WI38 (cell line): ENCODE measurements around the gene SLC24A3.

ENCODE experiments used
- H3K4me3 ChIP-seq: 2 replicates; pipeline ENCODE4 v1.5.1; 2011; ENCODE audit warnings: low read depth, mild to moderate bottlenecking, control low read depth, low read length
- TF ChIP-seq, protein P1 (sequence below): IDR thresholded peaks from 2 replicates; pipeline ENCODE4 v1.5.1; 2012; ENCODE audit warnings: low read depth, mild to moderate bottlenecking, control low read depth, low read length

SLC24A3 gene

GRCh38 chr20:19552221-19553180 is 340.1 kb downstream of the SLC24A3 start:
- no peak overlapping the region for H3K4me3 ChIP-seq
- TF ChIP-seq, protein P1, sequence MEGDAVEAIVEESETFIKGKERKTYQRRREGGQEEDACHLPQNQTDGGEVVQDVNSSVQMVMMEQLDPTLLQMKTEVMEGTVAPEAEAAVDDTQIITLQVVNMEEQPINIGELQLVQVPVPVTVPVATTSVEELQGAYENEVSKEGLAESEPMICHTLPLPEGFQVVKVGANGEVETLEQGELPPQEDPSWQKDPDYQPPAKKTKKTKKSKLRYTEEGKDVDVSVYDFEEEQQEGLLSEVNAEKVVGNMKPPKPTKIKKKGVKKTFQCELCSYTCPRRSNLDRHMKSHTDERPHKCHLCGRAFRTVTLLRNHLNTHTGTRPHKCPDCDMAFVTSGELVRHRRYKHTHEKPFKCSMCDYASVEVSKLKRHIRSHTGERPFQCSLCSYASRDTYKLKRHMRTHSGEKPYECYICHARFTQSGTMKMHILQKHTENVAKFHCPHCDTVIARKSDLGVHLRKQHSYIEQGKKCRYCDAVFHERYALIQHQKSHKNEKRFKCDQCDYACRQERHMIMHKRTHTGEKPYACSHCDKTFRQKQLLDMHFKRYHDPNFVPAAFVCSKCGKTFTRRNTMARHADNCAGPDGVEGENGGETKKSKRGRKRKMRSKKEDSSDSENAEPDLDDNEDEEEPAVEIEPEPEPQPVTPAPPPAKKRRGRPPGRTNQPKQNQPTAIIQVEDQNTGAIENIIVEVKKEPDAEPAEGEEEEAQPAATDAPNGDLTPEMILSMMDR: no peak

DNA sequence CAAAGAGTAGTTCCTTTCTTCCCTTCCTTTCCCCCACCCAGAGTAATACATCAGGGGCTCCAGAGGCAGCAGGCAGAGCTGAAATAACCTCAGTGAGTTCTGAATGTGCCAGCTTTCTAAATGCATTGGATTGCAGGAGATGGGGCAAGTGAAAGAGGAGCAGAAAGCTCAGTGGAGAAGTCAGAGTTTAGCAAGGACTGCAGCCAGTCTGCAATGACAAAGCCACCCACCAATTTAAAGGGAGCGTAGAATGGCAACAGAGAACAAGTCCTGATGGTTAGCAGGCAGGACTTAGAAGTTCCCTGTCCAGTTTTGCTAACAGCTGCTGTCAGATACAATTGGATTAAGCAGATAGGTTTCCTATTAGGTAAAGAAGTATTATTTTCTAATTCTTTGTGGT is 342.2 kb downstream of the SLC24A3 start:
- TF ChIP-seq, protein P1: no peak

GRCh38 chr20:19555726-19556125 is 343.3 kb downstream of the SLC24A3 start:
- H3K4me3 ChIP-seq: no peak overlapping the region
- TF ChIP-seq, protein P1: no peak

More for the DNA sequence above, 342.2 kb downstream of the SLC24A3 start:
- H3K4me3 ChIP-seq: no peak overlapping the region

- TF ChIP-seq, protein P1: no peak
These were observed 344.8 kb downstream of the SLC24A3 start for GRCh38 chr20:19557291-19557690.

DNA sequence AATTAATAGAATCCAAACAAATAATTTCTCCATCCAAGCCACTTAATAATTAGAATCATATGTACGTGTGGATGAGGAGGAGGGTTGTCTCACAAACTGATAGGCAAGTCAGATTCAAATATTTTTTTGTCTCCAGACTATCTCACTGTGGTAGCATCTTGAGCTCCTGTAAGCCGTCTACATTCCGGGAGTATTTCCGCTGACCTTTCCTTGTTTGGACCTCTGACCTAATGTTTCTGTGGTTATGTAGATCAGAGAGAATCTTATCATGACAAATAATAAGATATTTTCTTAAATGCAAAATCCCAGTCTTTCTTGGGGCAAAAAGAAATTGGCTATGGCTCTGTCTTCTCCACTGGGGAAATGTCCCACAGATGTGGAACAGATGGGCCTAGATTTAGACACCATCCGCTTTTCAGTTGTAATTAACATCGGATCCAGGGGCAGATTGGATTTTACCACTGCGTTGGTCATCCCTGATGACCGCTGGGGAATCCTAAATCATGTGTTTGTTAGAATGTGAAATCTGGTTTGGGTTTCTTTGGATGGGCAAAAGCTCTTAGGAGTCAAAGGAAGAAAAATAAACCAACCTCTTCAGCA is 348.5 kb downstream of the SLC24A3 start:
- no peak overlapping the region for H3K4me3 ChIP-seq
- TF ChIP-seq, protein P1: no peak

More at GRCh38 chr20:19557291-19557690, 344.8 kb downstream of the SLC24A3 start:
- H3K4me3 ChIP-seq: no peak overlapping the region

DNA sequence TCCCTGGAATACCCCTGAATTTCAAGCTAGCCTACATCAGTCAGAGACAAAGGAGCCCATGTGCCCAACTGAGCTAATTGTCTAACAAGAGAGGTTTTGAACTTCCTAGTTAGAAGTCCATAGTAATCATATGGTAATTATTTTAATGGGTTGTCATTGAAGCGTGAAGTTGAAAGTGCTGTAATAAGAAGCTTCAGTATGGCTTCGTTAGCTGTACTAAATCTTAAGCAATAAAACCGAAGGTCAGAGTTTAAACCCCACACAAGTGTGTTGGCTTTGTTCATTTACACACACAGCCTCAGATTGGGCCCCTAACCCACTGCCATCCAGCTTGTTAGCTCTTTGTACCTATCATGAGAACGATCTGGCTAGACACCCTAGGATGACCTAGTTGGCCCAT is 350.0 kb downstream of the SLC24A3 start:
- TF ChIP-seq, protein P1: no peak
- H3K4me3 ChIP-seq: no peak overlapping the region

DNA sequence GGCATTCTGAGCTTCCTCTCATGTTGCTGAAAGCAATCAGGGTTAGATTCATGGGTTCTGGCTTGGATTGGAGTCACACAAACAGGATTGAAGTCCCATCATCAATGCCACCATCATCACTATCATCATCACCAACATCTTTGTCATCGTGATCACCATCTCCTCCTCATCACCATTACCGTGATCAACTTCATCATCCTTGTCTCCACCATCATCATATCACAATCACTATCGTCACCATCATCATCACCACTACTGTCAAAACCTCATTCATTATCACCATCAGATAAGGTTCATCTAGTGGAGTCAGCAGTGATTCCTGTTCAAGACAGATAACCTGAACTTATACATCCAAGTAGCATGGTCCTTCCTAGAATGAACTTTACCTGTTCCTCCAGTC is 351.8 kb downstream of the SLC24A3 start:
- TF ChIP-seq, protein P1: no peak
- no peak overlapping the region for H3K4me3 ChIP-seq
